Right atrium auricular region (tissue), 2 donors: ENCODE data around the gene MT1HL1. TPM values are rescaled to one million over a fixed set of nuclear protein-coding genes. Genes with fewer than 3 reads are reported as not detected.
A peak's percentile ranks its signal among the peaks of the same experiment; 100 is the strongest.
"Not testable (repeated sequence)": the region's sequence is repeated elsewhere in the genome, so short reads cannot be mapped to it uniquely, and the experiment has no call there.

Experiments
- DNase-seq: peaks from one replicate; pipeline ENCODE4 v3.0.0-alpha.2; 2019; ENCODE audit warnings: low spot score
- H3K27ac ChIP-seq, 2 donors: fragments of 200-600 bp; sonication (generic); 1 replicate in 1 of 2; 2 replicates in 1 of 2; pipeline ENCODE4 v1.5.1; 2016 to 2019
- H3K27me3 ChIP-seq, 2 donors: fragments of 200-600 bp; sonication (generic); one replicate each; pipeline versions ENCODE4 v1.5.1 to v1.6.0; 2017 to 2019
- H3K36me3 ChIP-seq: fragments of 200-600 bp; sonication (generic); one replicate; pipeline ENCODE4 v1.5.1; 2016
- H3K4me1 ChIP-seq, 2 donors: fragments of 200-600 bp; sonication (generic); one replicate each; pipeline versions ENCODE4 v1.5.1 to v1.6.0; 2017 to 2019
- H3K4me3 ChIP-seq, 2 donors: fragments of 200-600 bp; sonication (generic); 1 replicate in 1 of 2; 2 replicates in 1 of 2; pipeline ENCODE4 v1.5.1; 2017 to 2019; ENCODE audit warnings: mild to moderate bottlenecking in 1 of 2, moderate library complexity in 1 of 2
- H3K9me3 ChIP-seq, 2 donors: fragments of 200-600 bp; sonication (generic); one replicate each; pipeline ENCODE4 v1.5.1; 2019
- total RNA-seq, 2 donors: library from RNA; depleted of rRNA; stranded (reverse); fragments of >200 nt; gene quantifications; one replicate each; pipeline ENCODE4 v1.1.0, GENCODE V29; 2016
- TF ChIP-seq, protein P1 (sequence below), 2 donors: fragments of 200-600 bp; sonication (generic); IDR thresholded peaks; one replicate each; pipeline ENCODE4 v1.5.1; 2019; ENCODE audit warnings: antibody characterized with exemption in 2 of 2

MT1HL1 gene
- total RNA-seq, 2 donors from 2014 or later, result not detected

DNA sequence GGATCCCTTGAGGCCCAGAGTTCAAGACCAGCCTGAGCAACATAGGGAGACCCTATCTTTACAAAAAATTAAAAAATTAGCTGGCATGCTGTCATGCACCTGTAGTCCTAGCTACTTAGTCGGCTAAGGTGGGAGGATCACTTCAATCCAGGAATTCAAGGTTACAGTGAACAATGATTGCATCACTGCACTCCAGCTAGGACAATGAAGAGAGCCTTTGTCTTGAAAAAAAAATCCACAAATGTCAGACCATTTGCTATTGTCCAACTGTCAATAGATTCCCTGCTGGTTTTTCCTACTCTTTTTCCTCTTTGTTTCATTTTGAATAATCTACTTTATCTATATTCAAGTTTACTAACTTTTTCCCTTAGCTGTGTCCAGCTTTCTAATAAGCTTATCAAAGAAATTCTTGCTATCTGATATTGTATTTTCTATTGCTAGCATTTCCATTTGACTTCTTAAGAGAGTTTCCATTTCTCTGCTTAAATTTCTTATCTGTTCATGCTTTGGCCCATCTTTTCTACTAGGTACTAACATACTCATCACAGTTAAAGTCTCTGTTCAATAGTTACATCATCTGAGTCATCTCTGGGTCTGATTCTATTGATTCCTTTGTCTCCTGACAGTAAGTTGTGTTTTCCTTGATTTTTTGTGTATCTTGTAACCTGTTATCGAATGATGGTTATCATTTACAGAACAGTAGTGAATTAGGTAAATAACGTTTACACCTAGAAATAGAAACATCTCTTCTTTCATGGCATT lies 14.8 kb downstream of the MT1HL1 start:
- TF ChIP-seq, protein P1, sequence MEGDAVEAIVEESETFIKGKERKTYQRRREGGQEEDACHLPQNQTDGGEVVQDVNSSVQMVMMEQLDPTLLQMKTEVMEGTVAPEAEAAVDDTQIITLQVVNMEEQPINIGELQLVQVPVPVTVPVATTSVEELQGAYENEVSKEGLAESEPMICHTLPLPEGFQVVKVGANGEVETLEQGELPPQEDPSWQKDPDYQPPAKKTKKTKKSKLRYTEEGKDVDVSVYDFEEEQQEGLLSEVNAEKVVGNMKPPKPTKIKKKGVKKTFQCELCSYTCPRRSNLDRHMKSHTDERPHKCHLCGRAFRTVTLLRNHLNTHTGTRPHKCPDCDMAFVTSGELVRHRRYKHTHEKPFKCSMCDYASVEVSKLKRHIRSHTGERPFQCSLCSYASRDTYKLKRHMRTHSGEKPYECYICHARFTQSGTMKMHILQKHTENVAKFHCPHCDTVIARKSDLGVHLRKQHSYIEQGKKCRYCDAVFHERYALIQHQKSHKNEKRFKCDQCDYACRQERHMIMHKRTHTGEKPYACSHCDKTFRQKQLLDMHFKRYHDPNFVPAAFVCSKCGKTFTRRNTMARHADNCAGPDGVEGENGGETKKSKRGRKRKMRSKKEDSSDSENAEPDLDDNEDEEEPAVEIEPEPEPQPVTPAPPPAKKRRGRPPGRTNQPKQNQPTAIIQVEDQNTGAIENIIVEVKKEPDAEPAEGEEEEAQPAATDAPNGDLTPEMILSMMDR (IDR thresholded peaks at IDR 0.05), result no peak
- Histone ChIP-seq H3K27ac (no peak overlapping the region), H3K27me3 (no peaks in the 10 kb centered on the region), H3K4me3 (no peak overlapping the region), H3K4me1 (no peaks in the 10 kb centered on the region), H3K9me3 (peaks cover 0 to 17% of the 10 kb centered on the region in 2 donors), H3K36me3 (no peaks in the 10 kb centered on the region)
- no peak for DNase-seq

DNA sequence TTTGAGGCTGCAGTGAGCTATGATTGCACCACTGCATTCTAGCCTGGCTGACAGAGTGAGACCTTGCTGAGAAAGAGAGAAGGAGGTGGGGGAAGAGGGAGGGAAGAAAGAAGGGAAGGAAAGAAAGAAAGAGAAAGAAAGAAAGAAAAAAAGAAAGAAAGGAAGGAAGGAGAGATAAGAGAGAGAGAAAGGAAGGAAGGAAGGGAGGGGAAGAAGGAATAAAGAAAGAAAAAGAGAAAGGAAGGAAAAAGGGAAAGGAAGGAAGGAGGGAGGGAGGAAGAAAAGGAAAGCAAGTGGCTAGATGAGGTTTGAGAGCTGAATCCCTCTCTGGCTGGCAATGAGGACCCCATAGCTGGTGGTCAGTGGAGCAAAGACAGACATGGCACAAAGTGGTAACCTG lies 20.4 kb downstream of the MT1HL1 start:
- TF ChIP-seq, protein P1 (IDR thresholded peaks at IDR 0.05), result no peak
- H3K27ac ChIP-seq, result peak overlapping the region; percentile 69 to 91
- no peaks in the 10 kb centered on the region for H3K36me3 ChIP-seq
- no peaks in the 10 kb centered on the region for H3K27me3 ChIP-seq
- H3K4me1 ChIP-seq, result peaks cover 0 to 13% of the 10 kb centered on the region in 2 donors
- DNase-seq, result no peak
- H3K4me3 ChIP-seq, result no peak overlapping the region
- no peaks in the 10 kb centered on the region for H3K9me3 ChIP-seq

DNA sequence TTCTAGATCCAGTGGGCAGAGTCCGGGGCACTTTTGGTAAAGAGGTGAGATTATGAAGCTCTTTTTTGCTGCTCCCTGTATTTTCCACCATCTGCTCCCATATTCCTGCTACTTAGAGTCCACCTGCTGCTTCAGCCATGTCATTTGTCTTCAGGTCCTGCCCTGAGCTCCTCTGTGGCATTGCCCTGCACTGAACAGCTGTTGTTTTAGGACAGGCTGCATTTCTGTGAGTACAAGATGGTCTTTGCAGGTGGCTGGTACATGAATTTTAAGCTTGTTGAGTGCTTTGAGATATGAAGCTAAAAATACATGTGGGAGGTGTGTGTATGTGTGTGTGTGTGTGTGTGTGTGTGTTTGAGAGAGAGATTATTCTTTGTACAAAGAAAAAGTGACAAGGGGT lies 21.9 kb downstream of the MT1HL1 start:
- no peak for DNase-seq
- Histone ChIP-seq H3K27ac (peak overlapping the region; percentile 69 to 91), H3K4me3 (no peak overlapping the region), H3K4me1 (peaks cover 0 to 15% of the 10 kb centered on the region in 2 donors), H3K27me3 (no peaks in the 10 kb centered on the region), H3K9me3 (no peaks in the 10 kb centered on the region), H3K36me3 (no peaks in the 10 kb centered on the region)
- TF ChIP-seq, protein P1 (IDR thresholded peaks at IDR 0.05), result no peak

DNA sequence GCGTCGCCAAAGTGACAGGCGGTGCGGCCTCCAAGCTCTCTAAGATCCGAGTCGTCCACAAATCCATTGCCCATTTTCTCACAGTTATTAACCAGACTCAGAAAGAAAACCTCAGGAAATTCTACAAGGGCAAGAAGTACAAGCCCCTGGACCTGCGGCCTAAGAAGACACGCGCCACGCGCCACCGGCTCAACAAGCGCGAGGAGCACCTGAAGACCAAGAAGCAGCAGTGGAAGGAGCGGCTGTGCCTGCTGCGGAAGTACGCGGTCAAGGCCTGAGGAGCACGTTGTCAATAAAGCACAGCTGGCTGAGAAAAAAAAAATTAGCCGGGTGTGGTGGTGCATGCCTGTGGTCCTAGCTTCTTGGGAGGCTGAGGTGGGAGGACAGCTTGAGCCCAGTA lies 22.8 kb downstream of the MT1HL1 start:
- Histone ChIP-seq H3K4me1 (peaks cover 0 to 15% of the 10 kb centered on the region in 2 donors), H3K27ac (peak overlapping the region; percentile 69 to 91)
- not testable (repeated sequence) for DNase-seq, H3K27me3 ChIP-seq, H3K36me3 ChIP-seq, H3K9me3 ChIP-seq, H3K4me3 ChIP-seq

DNA sequence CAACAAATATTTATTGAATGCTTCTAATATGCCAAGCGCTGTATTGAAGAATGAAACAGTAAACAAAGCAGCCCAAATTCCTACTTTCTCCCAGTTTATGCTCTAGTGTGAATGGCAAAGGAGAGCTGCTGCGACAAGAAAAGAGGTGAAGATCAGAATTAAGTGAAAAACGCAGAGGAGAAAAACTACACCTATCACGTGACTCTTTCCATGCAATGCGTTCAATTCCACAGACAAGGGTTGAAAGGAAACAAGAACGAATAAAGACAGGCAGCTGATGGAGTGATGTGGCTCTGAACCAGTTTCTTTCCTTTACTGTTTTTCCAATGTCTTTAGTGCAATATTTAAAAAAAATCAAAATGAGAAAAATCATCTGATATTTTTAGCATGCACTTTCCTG lies 23.6 kb downstream of the MT1HL1 start:
- DNase-seq, result no peak
- Histone ChIP-seq H3K27ac (peak overlapping the region; percentile 69 to 91), H3K27me3 (no peaks in the 10 kb centered on the region), H3K4me1 (peaks cover 0 to 15% of the 10 kb centered on the region in 2 donors), H3K9me3 (no peaks in the 10 kb centered on the region), H3K4me3 (no peak overlapping the region), H3K36me3 (no peaks in the 10 kb centered on the region)
- TF ChIP-seq, protein P1 (IDR thresholded peaks at IDR 0.05), result no peak

DNA sequence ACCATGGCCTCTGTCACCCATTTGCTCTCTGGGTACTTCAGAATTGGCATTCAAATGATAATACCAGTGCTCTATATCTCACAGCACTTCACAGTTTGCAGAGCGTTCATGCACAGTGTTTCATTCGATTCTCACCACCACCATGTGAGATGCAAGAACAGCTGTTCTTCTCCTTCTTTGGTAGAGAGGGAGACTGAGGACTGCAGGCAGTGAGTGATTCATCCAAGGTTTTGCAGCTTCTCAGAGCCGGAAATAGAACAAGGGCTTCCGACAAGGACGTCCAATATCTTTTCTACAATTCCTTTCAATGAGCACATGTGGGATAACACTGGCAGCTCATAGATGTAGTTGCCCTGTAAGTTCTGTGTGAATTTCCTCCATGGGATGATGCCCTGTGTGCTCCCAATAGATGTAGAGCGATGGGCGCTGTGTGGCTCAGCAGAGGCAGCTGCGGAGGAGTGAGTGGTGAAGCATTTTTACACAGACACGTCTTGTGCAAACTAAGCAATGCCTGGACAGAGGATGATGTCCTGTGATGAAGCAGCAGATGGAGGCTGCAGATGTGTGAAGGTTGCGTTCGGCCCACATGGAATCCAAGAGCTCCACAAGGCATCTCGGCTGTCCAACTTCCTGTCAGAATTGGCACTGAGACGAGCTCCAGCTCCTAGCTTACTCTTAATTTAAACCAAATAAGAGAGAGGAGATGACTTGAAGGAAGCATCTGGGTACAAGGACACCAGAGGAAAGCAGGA lies 24.9 kb downstream of the MT1HL1 start:
- peaks cover 0 to 15% of the 10 kb centered on the region in 2 donors for H3K4me1 ChIP-seq
- H3K27me3 ChIP-seq, result no peaks in the 10 kb centered on the region
- no peak overlapping the region for H3K4me3 ChIP-seq
- no peaks in the 10 kb centered on the region for H3K36me3 ChIP-seq
- TF ChIP-seq, protein P1 (IDR thresholded peaks at IDR 0.05), result no peak
- peak; percentile 44 for DNase-seq
- no peaks in the 10 kb centered on the region for H3K9me3 ChIP-seq
- H3K27ac ChIP-seq, result peak overlapping the region; percentile 63 to 91
